Esophagus muscularis mucosa (tissue), 4 donors: ENCODE measurements around the gene PYHIN1.

Experiments used
- EP300 ChIP-seq: sonication (generic); formaldehyde crosslinking; IDR thresholded peaks from one replicate; pipeline ENCODE4 v1.6.1; 2017; ENCODE audit warnings: antibody characterized with exemption
- POLR2A ChIP-seq: fragments of 450-650 bp; IDR thresholded peaks from one replicate; pipeline ENCODE4 v1.6.1; 2017; ENCODE audit warnings: antibody characterized with exemption, moderate library complexity, mild to moderate bottlenecking, low read depth
- TF ChIP-seq, protein P1 (sequence below), 3 experiments: fragments of 200-600 bp in 2 of 3; fragments of 450-650 bp in 1 of 3; sonication (generic) in 2 of 3; IDR thresholded peaks; one replicate each; pipeline ENCODE4 v1.5.1; 2017 to 2019; ENCODE audit warnings: antibody characterized with exemption in 3 of 3, mild to moderate bottlenecking in 2 of 3, moderate library complexity in 1 of 3

DNA sequence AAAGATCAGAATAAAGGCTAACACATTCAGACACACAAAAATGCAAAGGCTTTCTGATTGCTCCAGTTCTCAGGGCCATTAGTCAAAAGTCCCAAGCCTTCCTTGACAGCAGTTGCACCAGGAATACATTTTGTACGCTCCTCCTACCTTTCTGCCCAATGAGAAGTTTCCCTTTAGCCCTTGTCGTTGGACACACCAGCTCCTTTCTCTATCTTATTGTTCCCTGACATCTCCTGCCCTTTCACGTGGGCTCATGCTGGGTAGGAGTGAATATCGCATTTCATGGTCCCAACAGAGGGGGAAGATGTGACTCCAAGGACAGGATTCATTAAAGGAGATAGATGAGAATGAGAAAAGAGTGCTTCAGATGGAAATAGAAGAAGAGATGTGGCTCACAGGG, 44.9 kb downstream of the PYHIN1 start:
- TF ChIP-seq POLR2A (no peak), EP300 (no peak)
- TF ChIP-seq, protein P1, sequence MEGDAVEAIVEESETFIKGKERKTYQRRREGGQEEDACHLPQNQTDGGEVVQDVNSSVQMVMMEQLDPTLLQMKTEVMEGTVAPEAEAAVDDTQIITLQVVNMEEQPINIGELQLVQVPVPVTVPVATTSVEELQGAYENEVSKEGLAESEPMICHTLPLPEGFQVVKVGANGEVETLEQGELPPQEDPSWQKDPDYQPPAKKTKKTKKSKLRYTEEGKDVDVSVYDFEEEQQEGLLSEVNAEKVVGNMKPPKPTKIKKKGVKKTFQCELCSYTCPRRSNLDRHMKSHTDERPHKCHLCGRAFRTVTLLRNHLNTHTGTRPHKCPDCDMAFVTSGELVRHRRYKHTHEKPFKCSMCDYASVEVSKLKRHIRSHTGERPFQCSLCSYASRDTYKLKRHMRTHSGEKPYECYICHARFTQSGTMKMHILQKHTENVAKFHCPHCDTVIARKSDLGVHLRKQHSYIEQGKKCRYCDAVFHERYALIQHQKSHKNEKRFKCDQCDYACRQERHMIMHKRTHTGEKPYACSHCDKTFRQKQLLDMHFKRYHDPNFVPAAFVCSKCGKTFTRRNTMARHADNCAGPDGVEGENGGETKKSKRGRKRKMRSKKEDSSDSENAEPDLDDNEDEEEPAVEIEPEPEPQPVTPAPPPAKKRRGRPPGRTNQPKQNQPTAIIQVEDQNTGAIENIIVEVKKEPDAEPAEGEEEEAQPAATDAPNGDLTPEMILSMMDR (IDR thresholded peaks at IDR 0.05), result no peak
